GM12892 (cell line): ENCODE results near the gene NTN1.

Experiments used
- POLR2A ChIP-seq: IDR thresholded peaks from 2 replicates; pipeline ENCODE4 v1.6.1; 2011; ENCODE audit warnings: low read depth, low read length, control low read depth
- TAF1 ChIP-seq: IDR thresholded peaks from 2 replicates; pipeline ENCODE4 v1.6.1; 2011; ENCODE audit warnings: low read depth, mild to moderate bottlenecking, control low read depth, low read length, borderline replicate concordance

DNA sequence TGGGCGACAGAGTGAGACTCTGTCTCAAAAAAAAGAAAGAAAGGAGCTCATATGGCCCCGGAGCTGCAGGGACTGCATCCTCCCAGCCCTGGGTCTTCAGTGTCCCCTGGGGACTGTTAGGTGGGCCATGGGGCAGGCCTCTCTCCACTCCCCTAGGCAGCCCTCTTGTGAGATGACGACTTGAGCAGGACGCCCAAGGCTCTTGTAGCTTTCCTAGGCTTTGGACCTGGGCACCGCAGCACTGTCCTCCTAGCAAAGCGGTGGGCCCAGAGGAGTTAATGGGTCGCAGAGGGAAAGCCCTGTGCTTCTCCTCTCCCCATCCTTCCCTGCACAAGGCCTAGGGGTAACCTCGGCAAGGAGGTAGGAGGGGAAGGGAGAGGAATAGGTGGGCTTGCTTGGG is 202.2 kb downstream of the NTN1 start:
- TF ChIP-seq POLR2A (no peak), TAF1 (no peak)
